ENCODE data around the gene TBX15.
"Not testable (repeated sequence)": the region's sequence is repeated elsewhere in the genome, so short reads cannot be mapped to it uniquely, and the experiment has no call there.

The TBX15 gene

GRCh38 chr1:118923319-118923718, 64.8 kb downstream of the TBX15 start:
- peaks cover 6% of the 10 kb centered on the region for H3K27me3 Mint-ChIP-seq (ENCODE audit: low read depth, poor library complexity)
- no peak for TF ChIP-seq CTCF (IDR thresholded peaks at IDR 0.05)
- H3K4me1 Mint-ChIP-seq = no peaks in the 10 kb centered on the region
- no peak overlapping the region for H3K4me3 Mint-ChIP-seq
- peaks cover 13% of the 10 kb centered on the region for H3K36me3 Mint-ChIP-seq (ENCODE audit: low read depth)
- DNase-seq = no peak
- H3K27ac Mint-ChIP-seq = no peak overlapping the region
- H3K9me3 Mint-ChIP-seq = no peaks in the 10 kb centered on the region

- H3K36me3 Mint-ChIP-seq (ENCODE audit: low read depth) = peaks cover 13% of the 10 kb centered on the region
- peaks cover 6% of the 10 kb centered on the region for H3K27me3 Mint-ChIP-seq (ENCODE audit: low read depth, poor library complexity)
- DNase-seq = no peak
- no peak overlapping the region for H3K27ac Mint-ChIP-seq
- no peak overlapping the region for H3K4me3 Mint-ChIP-seq
- TF ChIP-seq CTCF (IDR thresholded peaks at IDR 0.05) = no peak
- no peaks in the 10 kb centered on the region for H3K9me3 Mint-ChIP-seq
- H3K4me1 Mint-ChIP-seq = no peaks in the 10 kb centered on the region
Observed at GRCh38 chr1:118921994-118922393, 66.1 kb downstream of the TBX15 start.

GRCh38 chr1:118920124-118920717, 67.9 kb downstream of the TBX15 start:
- H3K36me3 Mint-ChIP-seq (ENCODE audit: low read depth) = peaks cover under 1% of the 10 kb centered on the region

GRCh38 chr1:118918940-118919259, 69.2 kb downstream of the TBX15 start:
- H3K9me3 Mint-ChIP-seq = no peaks in the 10 kb centered on the region
- no peaks in the 10 kb centered on the region for H3K36me3 Mint-ChIP-seq (ENCODE audit: low read depth)
- H3K27me3 Mint-ChIP-seq (ENCODE audit: low read depth, poor library complexity) = peaks cover 6% of the 10 kb centered on the region
- no peak overlapping the region for H3K4me3 Mint-ChIP-seq
- H3K4me1 Mint-ChIP-seq = no peaks in the 10 kb centered on the region
- no peak overlapping the region for H3K27ac Mint-ChIP-seq
- no peak for TF ChIP-seq CTCF (IDR thresholded peaks at IDR 0.05)
- no peak for DNase-seq

More at GRCh38 chr1:118920124-118920717, 67.9 kb downstream of the TBX15 start:
- Mint-ChIP-seq H3K4me3 (no peak overlapping the region), H3K4me1 (no peaks in the 10 kb centered on the region), H3K27me3 (ENCODE audit: low read depth, poor library complexity) (peaks cover 6% of the 10 kb centered on the region), H3K27ac (no peak overlapping the region), H3K9me3 (no peaks in the 10 kb centered on the region)
- DNase-seq = no peak
- no peak for TF ChIP-seq CTCF (IDR thresholded peaks at IDR 0.05)

- H3K4me1 Mint-ChIP-seq = no peaks in the 10 kb centered on the region
- DNase-seq = no peak
- no peak overlapping the region for H3K4me3 Mint-ChIP-seq
- no peak overlapping the region for H3K27ac Mint-ChIP-seq
- TF ChIP-seq CTCF (IDR thresholded peaks at IDR 0.05) = no peak
- no peaks in the 10 kb centered on the region for H3K9me3 Mint-ChIP-seq
- H3K27me3 Mint-ChIP-seq (ENCODE audit: low read depth, poor library complexity) = peaks cover 6% of the 10 kb centered on the region
- H3K36me3 Mint-ChIP-seq (ENCODE audit: low read depth) = no peaks in the 10 kb centered on the region
Observed at GRCh38 chr1:118918230-118918939, 69.8 kb downstream of the TBX15 start.

GRCh38 chr1:118916346-118916745, 71.8 kb downstream of the TBX15 start:
- not testable (repeated sequence) for H3K36me3 Mint-ChIP-seq (ENCODE audit: low read depth); H3K4me1 Mint-ChIP-seq; H3K27me3 Mint-ChIP-seq (ENCODE audit: low read depth, poor library complexity); H3K9me3 Mint-ChIP-seq; H3K27ac Mint-ChIP-seq; H3K4me3 Mint-ChIP-seq; DNase-seq

Data from nephron progenitor cell (in vitro differentiated cells).